ENCODE data around the gene ZBTB7C. TPM values are rescaled to one million over a fixed set of nuclear protein-coding genes. Genes with fewer than 3 reads are reported as not detected.
A peak's percentile ranks its signal among the peaks of the same experiment; 100 is the strongest.

ZBTB7C gene
- polyA plus RNA-seq, 1 donor (not counting 4 experiments of a cell fraction or from before 2014, with no cell fraction given) = 0.58 TPM

- Histone ChIP-seq H3K27me3 (ENCODE audit: control insufficient read depth, extremely low read depth, insufficient read depth, low read length) (no peaks in the 10 kb centered on the region), H3K36me3 (ENCODE audit: control insufficient read depth in 2 of 2, extremely low read depth in 1 of 2, insufficient read depth in 2 of 2, low read length in 2 of 2) (no peaks in the 10 kb centered on the region), H4K20me1 (ENCODE audit: control insufficient read depth, extremely low read depth, insufficient read depth, low read length) (no peaks in the 10 kb centered on the region), H2AFZ (ENCODE audit: control insufficient read depth, low read length) (no peak overlapping the region), H3K4me3 (ENCODE audit: control insufficient read depth in 2 of 3, extremely low read depth in 1 of 3, insufficient read depth in 2 of 3, low read depth in 1 of 3, low read length in 3 of 3) (no peak overlapping the region), H3K9me3 (ENCODE audit: control insufficient read depth, low read depth, low read length) (no peaks in the 10 kb centered on the region), H3K9me1 (ENCODE audit: control insufficient read depth, extremely low read depth, insufficient read depth, low read length) (peaks cover 2% of the 10 kb centered on the region), H3K27ac (ENCODE audit: control insufficient read depth, insufficient read depth, low read length) (no peak overlapping the region), H3K9ac (ENCODE audit: control insufficient read depth, extremely low read depth, insufficient read depth, low read length) (no peak overlapping the region), H3K79me2 (ENCODE audit: control insufficient read depth, insufficient read depth, low read length) (no peaks in the 10 kb centered on the region), H3K4me1 (ENCODE audit: control insufficient read depth, extremely low read depth, insufficient read depth, low read length) (peaks cover 13% of the 10 kb centered on the region), H3K4me2 (ENCODE audit: control insufficient read depth, extremely low read depth, insufficient read depth, low read depth, low read length) (peak overlapping the region; percentile 25)
- DNase-seq (ENCODE audit: low read depth, low spot score) = no peak
- TF ChIP-seq CTCF (optimal IDR thresholded peaks at IDR 0.05 in 1 of 3, IDR thresholded peaks at IDR 0.05 in 1 of 3, conservative IDR thresholded peaks at IDR 0.05 in 1 of 3; ENCODE audit: extremely low read depth in 1 of 3, insufficient read depth in 2 of 3, low read length in 3 of 3) (no peak), EZH2 (IDR thresholded peaks at IDR 0.05; ENCODE audit: low read length) (no peak)
- dilution Hi-C loops (cut with MboI; ENCODE audit: extremely low pct_ligation_motif_present, low sequenced_read_pairs) = no loop called here
- FAIRE-seq = no peak
Observed at GRCh38 chr18:48159816-48160215, 249.4 kb downstream of the ZBTB7C start.

DNA sequence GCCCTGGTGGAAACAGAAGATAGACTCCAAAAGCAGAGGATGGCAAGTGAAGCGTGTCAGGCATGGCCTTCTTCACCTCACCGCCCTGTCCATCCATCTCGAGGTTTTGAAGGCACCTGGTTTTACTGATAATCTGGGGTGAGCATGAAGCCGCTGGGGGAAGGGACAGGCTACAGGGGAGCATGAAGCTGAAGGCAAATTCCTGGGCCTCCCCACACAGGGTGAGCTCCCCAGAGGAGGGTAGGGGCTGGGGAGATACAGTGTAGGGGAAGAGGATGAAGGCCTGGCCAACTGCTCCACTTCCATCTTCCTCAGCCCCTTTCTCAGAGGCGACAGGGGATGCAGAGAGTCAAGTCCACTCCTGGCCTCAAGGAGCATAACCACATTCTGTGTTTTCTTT, 250.5 kb downstream of the ZBTB7C start:
- no peak for DNase-seq (ENCODE audit: low read depth, low spot score)
- dilution Hi-C loops (cut with MboI; ENCODE audit: extremely low pct_ligation_motif_present, low sequenced_read_pairs) = no loop called here
- no peak for FAIRE-seq
- TF ChIP-seq CTCF (optimal IDR thresholded peaks at IDR 0.05 in 1 of 3, IDR thresholded peaks at IDR 0.05 in 1 of 3, conservative IDR thresholded peaks at IDR 0.05 in 1 of 3; ENCODE audit: extremely low read depth in 1 of 3, insufficient read depth in 2 of 3, low read length in 3 of 3) = no peak
- no peak for TF ChIP-seq EZH2 (IDR thresholded peaks at IDR 0.05; ENCODE audit: low read length)
- no peak overlapping the region for H3K4me3 ChIP-seq (ENCODE audit: control insufficient read depth in 2 of 3, extremely low read depth in 1 of 3, insufficient read depth in 2 of 3, low read depth in 1 of 3, low read length in 3 of 3)
- no peak overlapping the region for H3K9ac ChIP-seq (ENCODE audit: control insufficient read depth, extremely low read depth, insufficient read depth, low read length)
- no peak overlapping the region for H3K27ac ChIP-seq (ENCODE audit: control insufficient read depth, insufficient read depth, low read length)
- H3K36me3 ChIP-seq (ENCODE audit: control insufficient read depth in 2 of 2, extremely low read depth in 1 of 2, insufficient read depth in 2 of 2, low read length in 2 of 2) = no peaks in the 10 kb centered on the region
- H3K27me3 ChIP-seq (ENCODE audit: control insufficient read depth, extremely low read depth, insufficient read depth, low read length) = no peaks in the 10 kb centered on the region
- H3K4me1 ChIP-seq (ENCODE audit: control insufficient read depth, extremely low read depth, insufficient read depth, low read length) = peaks cover 13% of the 10 kb centered on the region
- H2AFZ ChIP-seq (ENCODE audit: control insufficient read depth, low read length) = no peak overlapping the region
- no peaks in the 10 kb centered on the region for H3K79me2 ChIP-seq (ENCODE audit: control insufficient read depth, insufficient read depth, low read length)
- no peaks in the 10 kb centered on the region for H4K20me1 ChIP-seq (ENCODE audit: control insufficient read depth, extremely low read depth, insufficient read depth, low read length)
- no peak overlapping the region for H3K4me2 ChIP-seq (ENCODE audit: control insufficient read depth, extremely low read depth, insufficient read depth, low read depth, low read length)
- no peaks in the 10 kb centered on the region for H3K9me3 ChIP-seq (ENCODE audit: control insufficient read depth, low read depth, low read length)
- peaks cover 2% of the 10 kb centered on the region for H3K9me1 ChIP-seq (ENCODE audit: control insufficient read depth, extremely low read depth, insufficient read depth, low read length)
